Measurements from ENCODE around the gene SAMMSON.

SAMMSON gene

DNA sequence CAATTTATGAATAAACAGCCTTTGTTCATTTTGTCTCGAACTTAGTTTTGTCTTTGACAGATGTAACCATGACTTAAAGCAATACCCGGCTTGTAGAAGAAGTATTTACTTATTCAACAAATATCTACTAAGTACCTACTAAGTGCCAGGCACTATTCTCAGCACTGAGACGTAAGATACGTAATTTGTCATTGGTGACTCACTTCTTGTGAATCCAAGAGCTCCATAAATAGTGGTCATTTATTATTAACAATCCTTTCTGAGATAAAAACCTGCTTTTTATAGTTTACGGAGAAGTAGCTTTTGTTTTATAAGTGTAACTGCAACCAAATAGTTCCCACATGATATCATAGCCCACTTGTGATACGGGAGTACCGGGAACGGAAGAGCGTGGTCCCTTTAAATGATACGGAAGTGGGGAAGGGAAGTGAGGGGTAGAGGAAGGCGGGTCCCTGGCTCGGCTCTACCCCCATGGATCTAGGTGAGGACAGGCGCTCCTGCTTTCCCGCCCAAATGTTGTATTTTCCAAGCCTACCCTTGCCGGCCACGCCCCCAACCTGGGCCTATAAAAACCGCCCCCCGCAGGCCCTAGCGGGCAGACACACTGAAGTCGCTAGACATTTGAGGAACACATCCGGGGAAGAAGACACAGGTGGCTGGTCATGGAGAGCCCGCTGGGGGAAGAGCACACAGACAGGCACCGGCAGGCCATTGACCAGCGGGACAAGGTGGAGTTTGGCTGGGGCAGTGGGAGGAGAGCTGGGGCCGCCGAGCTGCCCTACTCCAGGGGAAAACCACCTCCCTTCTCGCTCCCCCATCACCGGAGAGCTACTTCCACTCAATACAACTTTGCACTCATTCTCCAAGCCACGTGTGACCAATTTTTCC is at the start of gene SAMMSON:
SAMMSON (plus strand) TSS at position 594 of the 888 bp plus-strand sequence.
- Mint-ChIP-seq H3K36me3 (no peaks in the 10 kb centered on the region), H3K27me3 (peaks cover 2% of the 10 kb centered on the region), H3K4me1 (no peaks in the 10 kb centered on the region), H3K27ac (peak within 1 kb of the TSS; percentile 5), H3K9me3 (peaks cover 5% of the 10 kb centered on the region), H3K4me3 (no peak within 1 kb of the TSS)

DNA sequence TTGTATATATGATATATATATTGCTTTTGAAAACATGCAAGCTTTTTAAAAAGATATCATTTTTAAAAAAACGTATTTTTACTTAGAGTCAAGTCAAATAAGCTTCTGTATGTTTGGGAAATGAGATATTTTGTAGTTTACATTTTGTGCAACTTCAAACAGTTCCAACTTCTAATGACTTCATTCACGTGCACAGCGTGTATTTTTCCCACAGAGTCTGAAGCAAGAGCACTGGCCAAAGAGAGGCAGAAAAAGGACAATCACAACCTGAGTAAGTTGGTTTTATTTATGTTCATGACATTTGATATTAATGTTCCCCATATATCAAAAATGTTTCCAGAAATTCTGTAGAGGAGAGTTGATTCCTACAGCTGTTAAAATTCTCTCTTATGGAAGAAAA is 47.9 kb upstream of the SAMMSON start:
- H3K4me3 Mint-ChIP-seq, result no peak overlapping the region
- H3K27ac Mint-ChIP-seq, result no peak overlapping the region
- no peaks in the 10 kb centered on the region for H3K4me1 Mint-ChIP-seq
- no peaks in the 10 kb centered on the region for H3K9me3 Mint-ChIP-seq
- H3K36me3 Mint-ChIP-seq, result no peaks in the 10 kb centered on the region
- peaks cover 7% of the 10 kb centered on the region for H3K27me3 Mint-ChIP-seq

DNA sequence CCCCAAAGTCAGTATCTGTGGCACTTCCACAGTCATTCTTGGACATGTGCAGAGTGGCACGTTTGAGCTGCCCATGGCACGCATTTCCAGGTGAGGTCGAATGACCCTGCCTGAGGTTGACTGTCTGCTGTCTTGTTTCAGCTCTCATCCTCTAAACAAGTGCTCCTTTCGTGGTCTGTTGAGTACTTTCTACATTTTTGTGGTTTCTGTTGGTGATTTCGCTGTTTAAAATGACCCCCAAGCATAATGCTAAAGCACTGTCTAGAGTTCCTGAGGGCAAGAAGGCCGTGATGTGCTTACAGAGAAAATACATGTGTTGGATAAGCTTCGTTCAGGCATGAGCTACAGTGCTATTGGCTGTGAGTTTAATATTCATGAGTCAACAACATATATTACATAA is 40.0 kb upstream of the SAMMSON start:
- H3K4me1 Mint-ChIP-seq, result no peaks in the 10 kb centered on the region
- no peak overlapping the region for H3K27ac Mint-ChIP-seq
- H3K27me3 Mint-ChIP-seq, result peaks cover 6% of the 10 kb centered on the region
- H3K9me3 Mint-ChIP-seq, result no peaks in the 10 kb centered on the region
- H3K36me3 Mint-ChIP-seq, result no peaks in the 10 kb centered on the region
- no peak overlapping the region for H3K4me3 Mint-ChIP-seq

DNA sequence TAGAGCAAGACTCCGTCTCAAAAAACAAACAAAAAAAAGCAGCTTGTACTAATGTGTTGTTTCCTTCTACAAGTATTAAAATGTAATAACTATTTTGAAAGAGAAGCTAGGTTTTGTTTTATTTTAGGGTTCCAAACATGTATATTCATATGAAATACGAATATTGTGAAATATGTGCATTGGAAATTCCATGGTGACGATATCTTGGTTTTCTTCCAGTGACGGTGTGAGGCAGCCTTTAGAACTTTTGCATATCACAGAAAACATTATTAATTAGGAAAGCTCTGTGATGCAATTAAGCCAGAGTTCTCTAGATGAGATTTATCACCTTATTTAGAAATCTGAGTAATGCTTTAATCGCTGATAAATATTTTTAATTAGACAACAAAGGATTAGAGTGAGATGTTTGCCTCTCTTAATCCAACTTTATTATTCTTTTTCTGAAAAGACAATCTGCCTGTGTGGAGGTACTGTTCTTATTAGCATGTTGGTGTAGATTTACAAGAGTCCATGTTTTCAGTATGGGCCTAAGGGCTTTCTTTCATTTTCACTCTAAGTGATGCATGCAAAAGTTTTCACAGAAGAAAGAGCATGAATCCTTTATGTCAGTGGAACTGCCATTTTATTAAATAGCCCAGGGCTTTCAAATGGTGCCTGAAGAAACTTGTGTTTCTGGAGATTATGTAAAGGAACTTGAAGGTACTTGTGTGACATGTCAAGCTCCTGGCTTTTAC is 37.7 kb upstream of the SAMMSON start:
- Mint-ChIP-seq H3K9me3 (no peaks in the 10 kb centered on the region), H3K27ac (no peak overlapping the region), H3K36me3 (no peaks in the 10 kb centered on the region), H3K4me1 (no peaks in the 10 kb centered on the region), H3K4me3 (no peak overlapping the region), H3K27me3 (no peaks in the 10 kb centered on the region)

DNA sequence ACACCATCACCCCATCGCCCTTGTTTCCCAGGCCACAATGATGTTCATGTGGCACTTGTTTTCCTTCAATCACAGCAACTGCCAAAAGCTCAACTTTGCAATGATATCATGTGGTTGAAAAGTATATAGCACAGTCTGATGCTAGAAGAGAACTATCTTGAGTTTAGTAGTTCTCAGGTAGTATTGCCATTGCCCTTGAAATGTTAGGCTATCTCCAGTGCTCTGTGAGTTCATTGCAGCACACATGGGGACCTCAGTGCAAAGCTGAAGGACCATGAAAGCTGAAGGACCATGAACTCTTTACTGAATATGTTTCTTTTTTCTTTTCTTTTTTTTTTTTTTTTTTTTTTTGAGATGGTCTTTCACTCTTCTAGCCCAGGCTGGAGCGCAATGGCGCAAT is 35.9 kb upstream of the SAMMSON start:
- Mint-ChIP-seq H3K27ac (no peak overlapping the region), H3K4me1 (no peaks in the 10 kb centered on the region), H3K4me3 (no peak overlapping the region), H3K36me3 (no peaks in the 10 kb centered on the region), H3K9me3 (no peaks in the 10 kb centered on the region), H3K27me3 (no peaks in the 10 kb centered on the region)

DNA sequence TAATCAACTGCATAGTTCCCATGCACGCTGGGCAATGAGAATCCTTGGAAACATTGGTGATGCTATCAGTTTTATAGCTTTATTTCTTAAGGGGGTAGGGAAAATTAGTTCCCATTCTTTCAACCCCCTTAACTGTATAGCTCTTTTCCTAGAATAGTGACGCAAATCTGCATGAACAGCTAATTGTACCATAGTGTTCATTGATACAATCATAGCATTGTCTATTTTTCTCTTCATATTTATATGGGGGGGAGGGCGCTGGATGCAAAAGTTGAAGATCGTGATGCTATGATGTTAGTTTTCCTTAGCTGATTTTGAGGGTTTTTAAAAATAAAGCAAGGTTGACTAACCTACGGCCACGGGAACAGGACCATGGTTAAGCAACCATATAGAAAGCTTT is 32.4 kb upstream of the SAMMSON start:
- Mint-ChIP-seq H3K27me3 (no peaks in the 10 kb centered on the region), H3K36me3 (no peaks in the 10 kb centered on the region), H3K4me1 (no peaks in the 10 kb centered on the region)

DNA sequence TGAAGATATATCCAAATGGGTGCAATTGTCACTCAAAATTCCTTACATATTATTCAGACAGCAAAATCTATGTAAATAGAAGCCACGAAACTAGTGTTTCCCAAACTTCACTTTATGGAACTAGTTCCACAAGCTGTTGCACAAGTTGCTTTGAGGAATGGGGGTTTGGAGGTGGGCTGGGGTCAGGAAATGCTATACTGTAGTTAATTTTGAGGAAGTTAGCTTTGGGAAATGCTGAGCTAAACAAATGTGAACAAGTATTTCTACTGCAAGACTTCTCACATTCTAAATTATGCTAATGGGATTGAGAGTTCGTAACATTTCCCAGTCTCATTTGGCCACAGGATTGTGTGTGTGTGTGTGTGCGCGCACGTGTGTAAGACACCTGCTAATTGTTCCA is 28.7 kb upstream of the SAMMSON start:
- no peak overlapping the region for H3K4me3 Mint-ChIP-seq
- H3K4me1 Mint-ChIP-seq, result no peaks in the 10 kb centered on the region
- H3K9me3 Mint-ChIP-seq, result no peaks in the 10 kb centered on the region
- H3K27me3 Mint-ChIP-seq, result peaks cover 2% of the 10 kb centered on the region
- H3K36me3 Mint-ChIP-seq, result no peaks in the 10 kb centered on the region
- no peak overlapping the region for H3K27ac Mint-ChIP-seq

More for the DNA sequence above, 32.4 kb upstream of the SAMMSON start:
- Mint-ChIP-seq H3K9me3 (no peaks in the 10 kb centered on the region), H3K4me3 (no peak overlapping the region), H3K27ac (no peak overlapping the region)

DNA sequence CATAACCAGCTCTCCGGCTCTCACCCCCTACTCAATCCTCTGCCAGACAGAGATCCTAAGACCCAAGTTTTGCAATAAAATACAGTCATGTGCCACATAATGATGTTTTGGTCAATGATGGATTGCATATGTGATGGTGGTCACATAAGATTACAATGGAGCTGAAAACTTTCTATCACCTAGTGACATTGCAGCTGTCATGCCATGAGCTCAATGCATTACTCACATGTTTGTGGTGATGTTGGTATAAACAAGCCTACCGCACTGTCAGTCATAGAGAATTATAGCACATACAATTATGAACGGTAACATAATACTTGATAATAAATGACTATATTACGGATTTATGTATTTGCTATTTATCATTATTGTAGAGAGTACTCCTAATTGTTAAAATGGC is 26.9 kb upstream of the SAMMSON start:
- H3K27ac Mint-ChIP-seq, result no peak overlapping the region
- H3K4me3 Mint-ChIP-seq, result no peak overlapping the region
- H3K36me3 Mint-ChIP-seq, result no peaks in the 10 kb centered on the region
- H3K9me3 Mint-ChIP-seq, result peaks cover under 1% of the 10 kb centered on the region
- H3K27me3 Mint-ChIP-seq, result peaks cover 4% of the 10 kb centered on the region
- no peaks in the 10 kb centered on the region for H3K4me1 Mint-ChIP-seq

DNA sequence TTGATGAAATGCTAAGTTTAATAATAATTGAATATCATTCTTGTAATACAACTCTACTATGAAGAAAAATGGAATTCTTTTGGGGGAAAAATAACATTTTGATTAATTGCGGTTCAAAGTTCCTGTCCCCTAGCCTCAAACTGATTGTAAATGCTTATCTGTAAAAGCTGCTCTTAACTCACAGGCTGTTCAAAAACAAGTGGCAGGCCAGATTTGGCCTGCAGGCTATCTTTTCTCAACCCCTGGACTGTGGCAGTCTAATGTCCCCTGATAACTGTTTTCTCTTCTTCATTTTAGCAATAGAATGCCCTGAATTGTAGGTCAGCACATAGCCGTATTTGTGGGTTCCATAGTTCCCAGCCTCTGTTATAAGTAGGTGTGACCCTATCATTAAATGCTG is 23.5 kb upstream of the SAMMSON start:
- Mint-ChIP-seq H3K4me1 (no peaks in the 10 kb centered on the region), H3K27ac (no peak overlapping the region), H3K27me3 (peaks cover 4% of the 10 kb centered on the region), H3K4me3 (no peak overlapping the region), H3K36me3 (no peaks in the 10 kb centered on the region), H3K9me3 (peaks cover 7% of the 10 kb centered on the region)

DNA sequence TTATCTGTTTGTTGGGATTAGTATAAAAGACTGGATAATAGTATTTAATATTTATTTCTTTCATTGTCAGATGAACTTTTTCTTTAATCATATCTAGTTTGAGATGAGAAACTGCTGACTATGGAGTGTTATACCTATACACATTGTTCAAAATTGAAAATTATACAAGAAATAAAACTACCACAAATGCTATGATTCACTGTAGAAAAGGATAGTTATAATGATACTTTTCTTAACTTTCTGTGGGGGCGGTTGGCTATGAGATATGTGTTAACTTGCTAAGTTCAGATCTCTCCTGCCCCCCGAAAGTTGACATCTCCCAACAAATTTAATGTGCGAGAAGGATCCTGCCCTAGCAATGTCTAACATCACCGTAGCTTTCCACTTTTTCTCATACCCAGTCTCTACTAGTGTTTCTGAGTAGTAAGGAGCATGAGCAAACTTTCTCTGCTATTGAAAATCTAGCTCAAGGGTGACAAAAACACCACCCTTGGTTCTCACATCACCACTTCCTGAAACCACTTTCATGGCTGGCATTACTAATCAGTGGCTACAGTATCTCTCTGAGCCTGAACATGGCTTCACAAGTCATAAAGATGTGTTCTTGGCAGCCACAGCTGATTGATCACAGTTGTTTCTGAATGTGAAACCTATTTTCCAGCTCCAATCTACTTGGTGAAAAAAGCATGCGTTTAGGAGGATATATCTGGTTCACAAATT is 15.8 kb upstream of the SAMMSON start:
- no peaks in the 10 kb centered on the region for H3K4me1 Mint-ChIP-seq
- H3K4me3 Mint-ChIP-seq, result no peak overlapping the region
- H3K9me3 Mint-ChIP-seq, result no peaks in the 10 kb centered on the region
- H3K27ac Mint-ChIP-seq, result no peak overlapping the region
- no peaks in the 10 kb centered on the region for H3K36me3 Mint-ChIP-seq
- no peaks in the 10 kb centered on the region for H3K27me3 Mint-ChIP-seq

DNA sequence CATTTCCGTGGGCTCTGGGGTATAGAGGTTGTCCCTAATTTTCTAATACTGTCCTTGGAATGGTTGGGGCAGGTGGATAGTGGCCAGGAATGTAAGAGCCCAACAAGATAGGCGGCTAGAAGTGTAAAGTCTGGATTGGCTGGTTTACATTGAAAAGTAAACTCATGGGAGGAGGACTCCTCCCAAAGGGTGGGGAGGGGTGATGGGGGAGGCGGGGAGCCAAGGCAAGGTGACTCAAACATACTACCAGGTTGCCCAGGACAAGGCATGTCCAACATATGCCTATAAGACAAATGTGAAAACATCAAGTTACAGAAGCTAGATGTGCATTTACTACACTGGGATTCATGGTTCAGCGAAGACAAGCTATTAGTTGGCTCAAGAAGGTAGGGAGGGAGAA is 14.3 kb upstream of the SAMMSON start:
- Mint-ChIP-seq H3K27me3 (no peaks in the 10 kb centered on the region), H3K9me3 (no peaks in the 10 kb centered on the region), H3K27ac (no peak overlapping the region)

DNA sequence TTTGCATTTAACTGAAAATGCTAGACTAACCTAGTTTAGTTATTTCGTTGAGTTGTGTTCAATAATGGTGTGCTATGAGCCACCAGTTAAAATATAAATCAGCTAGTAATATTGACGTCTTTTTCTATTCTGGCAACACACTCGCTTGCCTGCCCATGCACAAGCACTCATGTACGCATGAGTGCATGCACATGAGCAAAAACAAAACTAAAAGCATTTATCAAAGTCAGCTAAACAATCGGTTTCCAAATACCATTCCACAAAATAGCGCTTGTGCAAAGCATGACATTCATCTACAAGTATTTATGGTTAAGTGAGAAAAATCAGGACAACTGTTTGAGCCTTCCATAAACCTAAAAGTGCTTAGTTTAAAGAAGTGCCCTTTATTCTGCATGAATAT is 13.1 kb upstream of the SAMMSON start:
- H3K9me3 Mint-ChIP-seq, result no peaks in the 10 kb centered on the region
- H3K4me1 Mint-ChIP-seq, result no peaks in the 10 kb centered on the region
- no peak overlapping the region for H3K4me3 Mint-ChIP-seq
- no peaks in the 10 kb centered on the region for H3K36me3 Mint-ChIP-seq
- no peak overlapping the region for H3K27ac Mint-ChIP-seq
- H3K27me3 Mint-ChIP-seq, result no peaks in the 10 kb centered on the region

More for the DNA sequence above, 14.3 kb upstream of the SAMMSON start:
- Mint-ChIP-seq H3K36me3 (no peaks in the 10 kb centered on the region), H3K4me3 (no peak overlapping the region), H3K4me1 (no peaks in the 10 kb centered on the region)

DNA sequence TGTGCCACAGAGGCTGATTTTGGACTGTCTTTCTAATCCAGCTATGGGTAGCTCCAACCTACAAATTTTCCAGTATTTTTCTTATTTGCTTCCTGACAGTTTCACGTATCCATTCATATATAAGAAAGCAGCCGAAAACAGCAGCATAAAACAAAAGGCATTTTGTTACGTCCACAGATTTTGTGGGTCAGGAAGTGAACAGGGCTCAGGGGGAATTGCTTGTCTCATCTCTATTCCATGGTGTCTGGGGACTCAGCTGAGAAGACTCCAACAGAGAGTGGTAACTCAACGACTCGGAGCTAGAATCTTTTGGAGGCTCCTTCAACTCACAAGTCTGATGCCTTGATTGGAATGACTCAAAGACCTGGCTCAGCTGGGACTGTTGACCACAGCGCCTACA is 11.7 kb upstream of the SAMMSON start:
- no peaks in the 10 kb centered on the region for H3K9me3 Mint-ChIP-seq
- H3K27me3 Mint-ChIP-seq, result no peaks in the 10 kb centered on the region
- no peaks in the 10 kb centered on the region for H3K36me3 Mint-ChIP-seq
- H3K27ac Mint-ChIP-seq, result no peak overlapping the region
- no peaks in the 10 kb centered on the region for H3K4me1 Mint-ChIP-seq
- H3K4me3 Mint-ChIP-seq, result no peak overlapping the region

DNA sequence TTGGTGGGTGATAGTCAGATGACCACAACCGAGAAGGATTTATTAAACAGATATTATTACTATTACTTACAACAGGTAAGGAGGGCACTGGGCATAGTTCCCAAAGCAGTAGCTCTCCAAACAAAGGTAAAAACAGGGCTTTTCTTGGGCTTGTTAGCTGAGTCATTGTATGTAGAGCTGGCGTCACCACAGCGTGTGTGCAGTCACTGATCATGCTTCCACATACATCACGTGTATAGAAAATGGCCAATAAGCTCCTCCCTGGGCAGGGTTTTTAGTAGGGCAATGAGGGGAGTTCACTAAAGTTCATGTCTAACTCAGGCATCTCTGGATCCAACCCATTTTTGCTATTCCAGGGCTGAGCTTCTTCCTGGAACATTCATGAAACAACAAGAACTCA is 5.8 kb upstream of the SAMMSON start:
- Mint-ChIP-seq H3K4me3 (no peak overlapping the region), H3K36me3 (no peaks in the 10 kb centered on the region), H3K27ac (no peak overlapping the region), H3K4me1 (no peaks in the 10 kb centered on the region), H3K9me3 (no peaks in the 10 kb centered on the region), H3K27me3 (peaks cover 2% of the 10 kb centered on the region)

DNA sequence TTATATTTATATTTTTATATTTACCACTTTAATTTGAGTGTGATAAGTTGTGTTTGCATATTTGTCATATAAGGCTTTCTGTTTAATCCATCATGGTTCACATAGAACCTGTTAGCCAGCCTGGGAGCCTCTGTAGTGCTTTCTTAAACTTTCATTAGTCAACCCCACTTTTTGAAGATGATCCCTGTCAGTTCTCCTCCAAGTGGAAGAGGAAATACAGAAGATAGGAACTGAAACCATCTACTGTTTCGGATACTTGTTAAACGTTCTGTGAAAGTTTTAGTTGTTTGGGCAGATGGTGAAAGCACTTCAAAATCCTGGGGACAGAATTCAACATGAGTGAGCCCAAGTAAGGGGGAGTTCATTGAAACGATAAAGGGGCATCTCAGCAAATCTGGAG is 4.6 kb upstream of the SAMMSON start:
- Mint-ChIP-seq H3K4me3 (no peak overlapping the region), H3K27me3 (peaks cover 2% of the 10 kb centered on the region), H3K9me3 (peaks cover 5% of the 10 kb centered on the region), H3K4me1 (no peaks in the 10 kb centered on the region), H3K27ac (no peak overlapping the region), H3K36me3 (no peaks in the 10 kb centered on the region)
